AML-193 (cell line): ENCODE data around the gene TENM4.
"Not testable (repeated sequence)": the region's sequence is repeated elsewhere in the genome, so short reads cannot be mapped to it uniquely, and the experiment has no call there.

Source experiments
- DNase-seq, 2 experiments: peaks; one replicate each; lab custom pipeline; 2025; lab: John Stamatoyannopoulos, UW

Gene TENM4

GRCh38 chr11:79021601-79022000, 419.2 kb downstream of the TENM4 start:
- no peak for DNase-seq

- no peak for DNase-seq
Observed at GRCh38 chr11:79019975-79020374, 420.9 kb downstream of the TENM4 start.

GRCh38 chr11:79019277-79019676, 421.6 kb downstream of the TENM4 start:
- DNase-seq = no peak

GRCh38 chr11:79018371-79018849, 422.4 kb downstream of the TENM4 start:
- DNase-seq = no peak

- DNase-seq = no peak
Observed at GRCh38 chr11:79017811-79018210, 423.0 kb downstream of the TENM4 start.

- no peak for DNase-seq
Observed at GRCh38 chr11:79013509-79013908, 427.3 kb downstream of the TENM4 start.

GRCh38 chr11:79011357-79011756, 429.5 kb downstream of the TENM4 start:
- DNase-seq = no peak

- DNase-seq = no peak
Observed at GRCh38 chr11:79007771-79008402, 432.9 kb downstream of the TENM4 start.

- DNase-seq = no peak
Observed at GRCh38 chr11:79006854-79007253, 434.0 kb downstream of the TENM4 start.

GRCh38 chr11:78996007-78996406, 444.8 kb downstream of the TENM4 start:
- no peak for DNase-seq

- DNase-seq = no peak
Observed at GRCh38 chr11:78995171-78995570, 445.7 kb downstream of the TENM4 start.

GRCh38 chr11:78993802-78994430, 446.9 kb downstream of the TENM4 start:
- DNase-seq = no peak

GRCh38 chr11:78991681-78992080, 449.1 kb downstream of the TENM4 start:
- DNase-seq = no peak

- no peak for DNase-seq
Observed at GRCh38 chr11:78990261-78990660, 450.6 kb downstream of the TENM4 start.

- no peak for DNase-seq
Observed at GRCh38 chr11:78987748-78988147, 453.1 kb downstream of the TENM4 start.

GRCh38 chr11:78986305-78986704, 454.5 kb downstream of the TENM4 start:
- DNase-seq = no peak

- DNase-seq = no peak
Observed at GRCh38 chr11:78985663-78986062, 455.2 kb downstream of the TENM4 start.

GRCh38 chr11:78982473-78982872, 458.4 kb downstream of the TENM4 start:
- DNase-seq = no peak

- DNase-seq = no peak
Observed at GRCh38 chr11:78981153-78981552, 459.7 kb downstream of the TENM4 start.

- no peak for DNase-seq
Observed at GRCh38 chr11:78978831-78979230, 462.0 kb downstream of the TENM4 start.

- not testable (repeated sequence) for DNase-seq
Observed at GRCh38 chr11:78977848-78978247, 463.0 kb downstream of the TENM4 start.

GRCh38 chr11:78977009-78977408, 463.8 kb downstream of the TENM4 start:
- no peak for DNase-seq

GRCh38 chr11:78975081-78975480, 465.7 kb downstream of the TENM4 start:
- DNase-seq = no peak

GRCh38 chr11:78973876-78974275, 467.0 kb downstream of the TENM4 start:
- no peak for DNase-seq
